Liver (tissue), 9 donors: ENCODE measurements around the gene FSD2. TPM values are rescaled to one million over a fixed set of nuclear protein-coding genes. Genes with fewer than 3 reads are reported as not detected.

Experiments
- DNase-seq: peaks from one replicate; pipeline ENCODE4 v3.0.0-alpha.2; 2017; ENCODE audit warnings: low spot score
- H3K27ac ChIP-seq, 2 donors: one replicate each; pipeline ENCODE4 v1.7.0; 2013; ENCODE audit warnings: inconsistent platforms in 2 of 2, low read length in 2 of 2, control low read depth in 1 of 2, low read depth in 1 of 2, mild to moderate bottlenecking in 1 of 2
- H3K27me3 ChIP-seq, 4 donors: one replicate each; pipeline versions ENCODE4 v1.6.1 to v1.7.0; 2013; ENCODE audit warnings: low read length in 3 of 4, inconsistent platforms in 1 of 4, mild to moderate bottlenecking in 1 of 4, moderate library complexity in 1 of 4; ENCODE audit not compliant: control insufficient read depth in 4 of 4, insufficient read depth in 4 of 4
- H3K36me3 ChIP-seq, 4 donors: one replicate each; pipeline versions ENCODE4 v1.6.1 to v1.7.0; 2013; ENCODE audit warnings: low read length in 3 of 4, mild to moderate bottlenecking in 3 of 4, low read depth in 1 of 4, moderate library complexity in 1 of 4; ENCODE audit not compliant: control insufficient read depth in 4 of 4, insufficient read depth in 3 of 4
- H3K4me1 ChIP-seq, 4 donors: one replicate each; pipeline versions ENCODE4 v1.6.1 to v1.7.0; 2013; ENCODE audit warnings: low read length in 3 of 4, mild to moderate bottlenecking in 3 of 4, moderate library complexity in 1 of 4; ENCODE audit not compliant: control insufficient read depth in 4 of 4, insufficient read depth in 4 of 4
- H3K4me3 ChIP-seq, 3 donors: one replicate each; pipeline versions ENCODE4 v1.6.1 to v1.7.0; 2013; ENCODE audit warnings: low read length in 3 of 3, control low read depth in 1 of 3, low read depth in 1 of 3, mild to moderate bottlenecking in 1 of 3
- H3K9ac ChIP-seq, 2 donors: one replicate each; pipeline ENCODE4 v1.7.0; 2013; ENCODE audit warnings: low read length in 2 of 2, mild to moderate bottlenecking in 2 of 2, moderate library complexity in 2 of 2, control low read depth in 1 of 2, low read depth in 1 of 2
- H3K9me3 ChIP-seq, 4 donors: one replicate each; pipeline versions ENCODE4 v1.6.1 to v1.7.0; 2013; ENCODE audit warnings: low read length in 3 of 4; ENCODE audit not compliant: control insufficient read depth in 4 of 4
- EGR1 ChIP-seq, 2 donors: IDR thresholded peaks; 2 replicates each; pipeline ENCODE4 v1.6.1; 2016 to 2018; ENCODE audit warnings: antibody characterized with exemption in 2 of 2, low read depth in 2 of 2
- FOXA1 ChIP-seq: IDR thresholded peaks from 2 replicates; pipeline ENCODE4 v1.6.1; 2016; ENCODE audit warnings: antibody characterized with exemption
- GABPA ChIP-seq, 2 donors: IDR thresholded peaks in 1 of 2; conservative IDR thresholded peaks in 1 of 2; 2 replicates each; pipeline ENCODE4 v1.6.1; 2016; ENCODE audit warnings: antibody characterized with exemption in 2 of 2, mild to moderate bottlenecking in 1 of 2, moderate library complexity in 1 of 2
- HNF4A ChIP-seq, 2 donors: conservative IDR thresholded peaks; 2 replicates each; pipeline ENCODE4 v1.6.1; 2016; ENCODE audit warnings: antibody characterized with exemption in 2 of 2, mild to moderate bottlenecking in 2 of 2
- HNF4G ChIP-seq: IDR thresholded peaks from 2 replicates; pipeline ENCODE4 v1.6.1; 2016; ENCODE audit warnings: antibody characterized with exemption
- NR2F2 ChIP-seq: IDR thresholded peaks from 2 replicates; pipeline ENCODE4 v1.6.1; 2016; ENCODE audit warnings: antibody characterized with exemption
- RAD21 ChIP-seq, 2 donors: IDR thresholded peaks; 2 replicates each; pipeline ENCODE4 v1.6.1; 2016; ENCODE audit warnings: antibody characterized with exemption in 2 of 2, mild to moderate bottlenecking in 2 of 2
- SP1 ChIP-seq: IDR thresholded peaks from 2 replicates; pipeline ENCODE4 v1.6.1; 2018; ENCODE audit warnings: antibody characterized with exemption, mild to moderate bottlenecking
- ZBTB33 ChIP-seq: IDR thresholded peaks from 2 replicates; pipeline ENCODE4 v1.6.1; 2016; ENCODE audit warnings: antibody characterized with exemption
- WGBS: extraction: QIAGEN DNeasy Blood & Tissue Kit; methylation state at CpG from one replicate; pipeline ENCODE4 v1.1.7; 2013; 5-methylcytosine and 5-hydroxymethylcytosine counted together
- polyA plus RNA-seq, 2 donors: library from polyadenylated mRNA; stranded (reverse) in 1 of 2; unstranded in 1 of 2; fragments of 200-250 nt in 1 of 2; fragments of >200 nt in 1 of 2; fragmentation: Nextera tagmentation in 1 of 2; extraction: Ambion mirVana in 1 of 2; gene quantifications; one replicate each; pipeline versions ENCODE4 v1.2.1 to v1.2.3, GENCODE V29; 2013 to 2015
- total RNA-seq, 2 donors: library from RNA; depleted of rRNA; stranded (reverse); fragments of >200 nt; gene quantifications; one replicate each; pipeline ENCODE4 v1.2.3, GENCODE V29; 2014
- TF ChIP-seq, protein P1 (sequence below): IDR thresholded peaks from 2 replicates; pipeline ENCODE4 v1.6.1; 2016; ENCODE audit warnings: antibody characterized with exemption
- TF ChIP-seq, protein P2 (sequence below): IDR thresholded peaks from 2 replicates; pipeline ENCODE4 v1.6.1; 2016; ENCODE audit warnings: antibody characterized with exemption
- donor health status: healthy.
- donor health status: healthy.
- donor health status: healthy.
- donor health status: healthy.
- donor health status: healthy.

Gene FSD2
- total and polyA plus RNA-seq, 4 donors: under 0.01 to 0.10 (median 0.05) TPM; not detected in 1

- no peak for DNase-seq
- Histone ChIP-seq H3K27ac (no peak overlapping the region), H3K4me3 (no peak overlapping the region), H3K9me3 (no peaks in the 10 kb centered on the region), H3K36me3 (no peaks in the 10 kb centered on the region), H3K27me3 (no peaks in the 10 kb centered on the region), H3K4me1 (no peaks in the 10 kb centered on the region), H3K9ac (no peak overlapping the region)
- TF ChIP-seq FOXA1 (no peak), HNF4G (no peak), NR2F2 (no peak), EGR1 (IDR thresholded peaks at IDR 0.05; ENCODE audit: low read depth in 2 of 2) (no peak)
- 92% methylated on average over 3 of the region's 3 CpGs for WGBS
Measured at GRCh38 chr15:82778755-82779154, 27.1 kb downstream of the FSD2 start.

DNA sequence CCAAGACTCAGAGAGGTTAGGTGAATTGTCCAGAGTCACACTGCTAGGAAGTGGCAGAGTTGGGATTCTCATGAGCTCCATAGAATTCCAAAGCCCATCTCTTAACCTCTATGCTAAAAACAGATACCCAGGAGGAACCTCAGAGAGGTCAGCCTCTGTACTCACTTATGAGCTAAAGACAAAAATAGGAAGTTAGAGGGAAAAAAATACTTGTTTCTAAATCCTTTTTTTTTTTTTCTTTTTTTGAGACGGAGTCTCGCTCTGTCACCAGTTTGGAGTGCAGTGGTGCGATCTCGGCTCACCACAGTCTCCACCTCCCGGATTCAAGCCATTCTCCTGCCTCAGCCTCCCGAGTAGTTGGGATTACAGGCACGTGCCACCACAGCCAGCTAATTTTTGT lies 31.4 kb downstream of the FSD2 start:
- H3K27ac ChIP-seq: no peak overlapping the region

GRCh38 chr15:82771789-82772607 lies 33.9 kb downstream of the FSD2 start:
- no peaks in the 10 kb centered on the region for H3K27me3 ChIP-seq
- TF ChIP-seq NR2F2 (no peak), GABPA (IDR thresholded peaks at IDR 0.05 in 1 of 2, conservative IDR thresholded peaks at IDR 0.05 in 1 of 2) (no peak), ZBTB33 (no peak)
- DNase-seq: no peak
- H3K27ac ChIP-seq: no peak overlapping the region
- 91% methylated on average over 12 of the region's 12 CpGs for WGBS
- H3K4me3 ChIP-seq: no peak overlapping the region
- H3K9ac ChIP-seq: no peak overlapping the region
- H3K36me3 ChIP-seq: no peaks in the 10 kb centered on the region
- H3K9me3 ChIP-seq: no peaks in the 10 kb centered on the region
- no peaks in the 10 kb centered on the region for H3K4me1 ChIP-seq

More for the DNA sequence above, 31.4 kb downstream of the FSD2 start:
- no peaks in the 10 kb centered on the region for H3K9me3 ChIP-seq
- 90% methylated on average over 7 of the region's 7 CpGs for WGBS
- no peaks in the 10 kb centered on the region for H3K27me3 ChIP-seq
- H3K36me3 ChIP-seq: no peaks in the 10 kb centered on the region
- TF ChIP-seq RAD21 (IDR thresholded peaks at IDR 0.05) (no peak), SP1 (no peak), HNF4A (conservative IDR thresholded peaks at IDR 0.05) (no peak), FOXA1 (no peak)
- TF ChIP-seq, protein P1, sequence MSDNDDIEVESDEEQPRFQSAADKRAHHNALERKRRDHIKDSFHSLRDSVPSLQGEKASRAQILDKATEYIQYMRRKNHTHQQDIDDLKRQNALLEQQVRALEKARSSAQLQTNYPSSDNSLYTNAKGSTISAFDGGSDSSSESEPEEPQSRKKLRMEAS: no peak
- TF ChIP-seq, protein P2, sequence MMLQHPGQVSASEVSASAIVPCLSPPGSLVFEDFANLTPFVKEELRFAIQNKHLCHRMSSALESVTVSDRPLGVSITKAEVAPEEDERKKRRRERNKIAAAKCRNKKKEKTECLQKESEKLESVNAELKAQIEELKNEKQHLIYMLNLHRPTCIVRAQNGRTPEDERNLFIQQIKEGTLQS: no peak
- no peak for DNase-seq
- no peak overlapping the region for H3K4me3 ChIP-seq
- no peaks in the 10 kb centered on the region for H3K4me1 ChIP-seq
- H3K9ac ChIP-seq: no peak overlapping the region
